Omental fat pad (tissue), 4 donors: ENCODE measurements around the gene VGLL1. TPM values are rescaled to one million over a fixed set of nuclear protein-coding genes. Genes with fewer than 3 reads are reported as not detected.

Source experiments
- ATAC-seq: fragments of 150-250 bp; one replicate; pipeline ENCODE4 v1.9.1; 2016; ENCODE audit warnings: mild to moderate bottlenecking, moderate library complexity; ENCODE audit not compliant: low FRiP score
- DNase-seq: peaks from one replicate; pipeline ENCODE4 v3.0.0-alpha.2; 2019; ENCODE audit warnings: low spot score
- small RNA-seq: library from RNA; depleted of rRNA; stranded (forward); fragments of <200 nt; gene quantifications from one replicate; pipeline ENCODE3, GENCODE V24; 2016
- total RNA-seq, 4 donors: library from RNA; depleted of rRNA; stranded (reverse); fragments of >200 nt; gene quantifications; one replicate each; pipeline ENCODE4 v1.1.0, GENCODE V29; 2016
- TF ChIP-seq, protein P1 (sequence below), 3 donors: fragments of 450-650 bp; IDR thresholded peaks; one replicate each; pipeline ENCODE4 v1.5.1; 2016 to 2017; ENCODE audit warnings: antibody characterized with exemption in 3 of 3, mild to moderate bottlenecking in 3 of 3, moderate library complexity in 2 of 3

The VGLL1 gene
- total RNA-seq, 4 donors from 2014 or later, result not detected

DNA sequence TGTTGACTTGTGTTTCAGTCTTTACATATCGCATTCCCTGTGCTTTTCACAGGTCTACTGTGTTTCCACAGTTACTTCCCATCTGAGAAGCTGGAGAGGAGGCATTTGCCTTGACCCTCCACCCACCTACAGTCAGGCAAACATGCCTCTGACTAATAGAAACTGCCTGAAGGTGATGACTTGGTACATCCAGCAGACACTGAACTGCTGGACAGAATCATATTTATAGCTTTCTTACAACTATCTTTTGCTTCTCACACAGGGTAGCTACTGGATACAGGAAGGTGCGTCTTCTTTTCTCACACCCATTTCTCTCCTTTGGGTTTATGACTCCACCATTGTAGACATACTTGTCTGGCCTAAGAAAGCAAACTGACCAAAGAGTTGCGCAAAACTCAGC lies 58.0 kb downstream of the VGLL1 start:
- DNase-seq, result no peak
- no peak for ATAC-seq
- TF ChIP-seq, protein P1, sequence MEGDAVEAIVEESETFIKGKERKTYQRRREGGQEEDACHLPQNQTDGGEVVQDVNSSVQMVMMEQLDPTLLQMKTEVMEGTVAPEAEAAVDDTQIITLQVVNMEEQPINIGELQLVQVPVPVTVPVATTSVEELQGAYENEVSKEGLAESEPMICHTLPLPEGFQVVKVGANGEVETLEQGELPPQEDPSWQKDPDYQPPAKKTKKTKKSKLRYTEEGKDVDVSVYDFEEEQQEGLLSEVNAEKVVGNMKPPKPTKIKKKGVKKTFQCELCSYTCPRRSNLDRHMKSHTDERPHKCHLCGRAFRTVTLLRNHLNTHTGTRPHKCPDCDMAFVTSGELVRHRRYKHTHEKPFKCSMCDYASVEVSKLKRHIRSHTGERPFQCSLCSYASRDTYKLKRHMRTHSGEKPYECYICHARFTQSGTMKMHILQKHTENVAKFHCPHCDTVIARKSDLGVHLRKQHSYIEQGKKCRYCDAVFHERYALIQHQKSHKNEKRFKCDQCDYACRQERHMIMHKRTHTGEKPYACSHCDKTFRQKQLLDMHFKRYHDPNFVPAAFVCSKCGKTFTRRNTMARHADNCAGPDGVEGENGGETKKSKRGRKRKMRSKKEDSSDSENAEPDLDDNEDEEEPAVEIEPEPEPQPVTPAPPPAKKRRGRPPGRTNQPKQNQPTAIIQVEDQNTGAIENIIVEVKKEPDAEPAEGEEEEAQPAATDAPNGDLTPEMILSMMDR (IDR thresholded peaks at IDR 0.05), result no peak

GRCh38 chrX:136597356-136597755 lies 65.3 kb downstream of the VGLL1 start:
- TF ChIP-seq, protein P1 (IDR thresholded peaks at IDR 0.05), result no peak
- DNase-seq (no peak), ATAC-seq (no peak)

DNA sequence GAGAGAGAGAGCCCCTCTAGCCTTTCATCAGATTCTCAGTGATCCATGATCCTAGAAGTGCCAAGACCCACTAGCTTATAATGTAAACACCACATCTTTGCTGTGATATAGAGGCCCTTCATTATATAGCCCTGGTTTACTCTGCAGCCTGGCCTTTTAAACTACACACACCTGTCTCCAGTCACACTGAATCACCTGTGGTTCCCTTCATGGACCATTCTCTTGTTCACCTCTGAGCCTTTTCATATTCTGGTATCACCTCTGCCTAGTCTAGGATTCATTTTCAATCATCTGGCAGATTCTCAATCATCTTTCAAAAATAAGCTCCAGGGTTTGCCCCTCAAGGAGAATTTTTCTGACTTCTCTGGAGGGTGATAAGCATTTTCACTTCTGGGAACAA lies 65.9 kb downstream of the VGLL1 start:
- ATAC-seq (no peak), DNase-seq (no peak)
- TF ChIP-seq, protein P1 (IDR thresholded peaks at IDR 0.05), result no peak

- DNase-seq (no peak), ATAC-seq (no peak)
- TF ChIP-seq, protein P1 (IDR thresholded peaks at IDR 0.05), result no peak
Measured at GRCh38 chrX:136598631-136599030, 66.6 kb downstream of the VGLL1 start.

- ATAC-seq (no peak), DNase-seq (no peak)
- TF ChIP-seq, protein P1 (IDR thresholded peaks at IDR 0.05), result no peak
Measured at GRCh38 chrX:136600059-136600458, 68.0 kb downstream of the VGLL1 start.

Small RNA genes within 50 kb of the gene (small RNA-seq; reads per million reads assigned to genes)
- gene MIR934 (not detected), gene RF00019 (not detected), gene RNU6-320P (not detected)

Other genes starting within 250 kb of the VGLL1 start
- gene ADGRG4, start 231.3 kb upstream of the VGLL1 start, total RNA-seq, result under 1 TPM; under 0.01 to 0.38 (median 0.13) TPM
- gene BRS3, start 44.3 kb upstream of the VGLL1 start, total RNA-seq, result not detected
- gene HTATSF1, start 34.6 kb upstream of the VGLL1 start, total RNA-seq, result 10 to 100 TPM; 42.6 to 55.7 (median 49.2) TPM
- gene CD40LG, start 115.9 kb downstream of the VGLL1 start, total RNA-seq, result 1 to 10 TPM in 1 of 4 donors, under 1 TPM in 2, not detected in 1; 0.36 to 1.4 (median 0.50) TPM
- 100 to 1,000 TPM in 1 of 4 donors, 10 to 100 TPM in 3; 38.8 to 150 (median 57.5) TPM for gene ARHGEF6, start 248.7 kb downstream of the VGLL1 start, total RNA-seq